Calu3 (cell line): ENCODE results near the gene GAL3ST2. TPM values are rescaled to one million over a fixed set of nuclear protein-coding genes. Genes with fewer than 3 reads are reported as not detected.

ENCODE experiments used
- BruUV-seq: library from RNA; stranded (reverse); fragments of 400-500 nt; replicated peaks from 2 replicates; lab custom pipeline; 2021; lab: Mats Ljungman, UMichigan
- CTCF ChIA-PET: fragments of 300-600 bp; sonication (Branson Sonifier 250); formaldehyde crosslinking; loops from one replicate; lab custom pipeline; 2022; ENCODE audit warnings: antibody characterized with exemption; lab: Charles Lee
- DNase-seq: peaks from one replicate; pipeline ENCODE4 v3.0.0; 2022
- H3K27ac Mint-ChIP-seq: one replicate; pipeline ENCODE4 v1.8.0; 2022; ENCODE audit warnings: mixed read lengths; ENCODE audit not compliant: unreplicated experiment
- H3K27me3 Mint-ChIP-seq: one replicate; pipeline ENCODE4 v1.8.0; 2022; ENCODE audit warnings: mixed read lengths; ENCODE audit not compliant: unreplicated experiment
- H3K36me3 Mint-ChIP-seq: one replicate; pipeline ENCODE4 v1.8.0; 2022; ENCODE audit warnings: mild to moderate bottlenecking, moderate library complexity, mixed read lengths; ENCODE audit not compliant: insufficient read depth, unreplicated experiment
- H3K4me1 Mint-ChIP-seq: one replicate; pipeline ENCODE4 v1.8.0; 2022; ENCODE audit warnings: mild to moderate bottlenecking, low read depth, mixed read lengths; ENCODE audit not compliant: unreplicated experiment
- H3K4me3 Mint-ChIP-seq: one replicate; pipeline ENCODE4 v1.8.0; 2022; ENCODE audit warnings: mild to moderate bottlenecking, low read depth, moderate library complexity, mixed read lengths; ENCODE audit not compliant: unreplicated experiment
- H3K9me3 Mint-ChIP-seq: one replicate; pipeline ENCODE4 v1.8.0; 2022; ENCODE audit warnings: low read depth, mixed read lengths; ENCODE audit not compliant: unreplicated experiment
- intact Hi-C: fragments of 100-400 bp; cut with micrococcal nuclease; formaldehyde crosslinking; loops from one replicate; pipeline ENCODE4 v1.10.0; 2022; ENCODE audit not compliant: unreplicated experiment
- total RNA-seq: library from RNA; stranded (reverse); gene quantifications from 2 replicates; pipeline ENCODE4 v1.2.3, GENCODE V29; 2022
- TF ChIP-seq, protein P1 (sequence below): fragments of 200-600 bp; IDR thresholded peaks from one replicate; pipeline ENCODE4 v1.8.0; 2022; ENCODE audit warnings: antibody characterized with exemption; ENCODE audit not compliant: unreplicated experiment

The GAL3ST2 gene
- total RNA-seq, 1 experiment from 2014 or later, result not detected

DNA sequence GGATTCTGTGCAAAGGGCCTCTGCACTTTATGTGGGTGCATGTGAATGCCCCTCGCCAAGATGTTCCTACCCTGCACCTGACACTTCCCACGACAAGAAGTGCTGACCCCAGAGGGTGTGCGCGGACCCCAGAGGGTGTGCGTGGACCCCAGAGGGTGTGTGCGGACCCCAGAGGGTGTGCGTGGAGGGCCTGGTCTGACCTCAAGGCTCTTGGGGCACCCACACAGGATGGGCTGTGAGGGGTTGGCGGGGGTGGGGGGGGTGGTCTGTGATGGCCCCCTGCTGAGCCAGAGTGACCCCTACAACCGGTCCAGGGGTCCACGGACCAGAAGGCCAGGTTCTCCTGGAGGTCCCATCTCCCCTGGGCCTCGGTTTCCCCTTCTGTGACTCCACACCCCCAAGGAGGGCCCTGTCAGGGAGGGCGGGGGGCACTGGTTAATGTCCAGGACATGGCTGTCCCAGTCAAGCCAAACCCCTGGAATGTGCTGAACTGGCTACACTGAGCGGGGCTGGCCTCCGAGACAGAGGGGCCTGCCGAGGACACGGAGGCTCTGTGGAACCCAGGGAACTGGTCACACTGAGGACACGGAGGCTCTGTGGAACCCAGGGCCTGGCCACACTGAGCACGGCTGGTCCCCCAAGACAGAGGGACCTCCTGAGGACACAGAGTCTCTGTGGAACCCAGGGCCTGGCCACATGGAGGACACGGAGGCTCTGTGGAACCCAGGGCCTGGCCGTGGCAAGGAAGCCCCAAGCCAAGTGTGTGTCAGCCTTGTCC lies 35.5 kb downstream of the GAL3ST2 start:
- Mint-ChIP-seq H3K27ac (no peak overlapping the region), H3K27me3 (peaks cover 42% of the 10 kb centered on the region), H3K4me3 (no peak overlapping the region), H3K9me3 (no peaks in the 10 kb centered on the region), H3K36me3 (no peaks in the 10 kb centered on the region), H3K4me1 (no peaks in the 10 kb centered on the region)
- CTCF ChIA-PET, result interaction anchor here (0.5 kb wide), 1 partner anchor 32 kb away, joined by 4 read pairs; no protein-coding TSS in a partner anchor
- DNase-seq, result no peak
- intact Hi-C loops, result no loop called here
- no TSS peak for BruUV-seq
- TF ChIP-seq, protein P1, sequence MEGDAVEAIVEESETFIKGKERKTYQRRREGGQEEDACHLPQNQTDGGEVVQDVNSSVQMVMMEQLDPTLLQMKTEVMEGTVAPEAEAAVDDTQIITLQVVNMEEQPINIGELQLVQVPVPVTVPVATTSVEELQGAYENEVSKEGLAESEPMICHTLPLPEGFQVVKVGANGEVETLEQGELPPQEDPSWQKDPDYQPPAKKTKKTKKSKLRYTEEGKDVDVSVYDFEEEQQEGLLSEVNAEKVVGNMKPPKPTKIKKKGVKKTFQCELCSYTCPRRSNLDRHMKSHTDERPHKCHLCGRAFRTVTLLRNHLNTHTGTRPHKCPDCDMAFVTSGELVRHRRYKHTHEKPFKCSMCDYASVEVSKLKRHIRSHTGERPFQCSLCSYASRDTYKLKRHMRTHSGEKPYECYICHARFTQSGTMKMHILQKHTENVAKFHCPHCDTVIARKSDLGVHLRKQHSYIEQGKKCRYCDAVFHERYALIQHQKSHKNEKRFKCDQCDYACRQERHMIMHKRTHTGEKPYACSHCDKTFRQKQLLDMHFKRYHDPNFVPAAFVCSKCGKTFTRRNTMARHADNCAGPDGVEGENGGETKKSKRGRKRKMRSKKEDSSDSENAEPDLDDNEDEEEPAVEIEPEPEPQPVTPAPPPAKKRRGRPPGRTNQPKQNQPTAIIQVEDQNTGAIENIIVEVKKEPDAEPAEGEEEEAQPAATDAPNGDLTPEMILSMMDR, result no peak

DNA sequence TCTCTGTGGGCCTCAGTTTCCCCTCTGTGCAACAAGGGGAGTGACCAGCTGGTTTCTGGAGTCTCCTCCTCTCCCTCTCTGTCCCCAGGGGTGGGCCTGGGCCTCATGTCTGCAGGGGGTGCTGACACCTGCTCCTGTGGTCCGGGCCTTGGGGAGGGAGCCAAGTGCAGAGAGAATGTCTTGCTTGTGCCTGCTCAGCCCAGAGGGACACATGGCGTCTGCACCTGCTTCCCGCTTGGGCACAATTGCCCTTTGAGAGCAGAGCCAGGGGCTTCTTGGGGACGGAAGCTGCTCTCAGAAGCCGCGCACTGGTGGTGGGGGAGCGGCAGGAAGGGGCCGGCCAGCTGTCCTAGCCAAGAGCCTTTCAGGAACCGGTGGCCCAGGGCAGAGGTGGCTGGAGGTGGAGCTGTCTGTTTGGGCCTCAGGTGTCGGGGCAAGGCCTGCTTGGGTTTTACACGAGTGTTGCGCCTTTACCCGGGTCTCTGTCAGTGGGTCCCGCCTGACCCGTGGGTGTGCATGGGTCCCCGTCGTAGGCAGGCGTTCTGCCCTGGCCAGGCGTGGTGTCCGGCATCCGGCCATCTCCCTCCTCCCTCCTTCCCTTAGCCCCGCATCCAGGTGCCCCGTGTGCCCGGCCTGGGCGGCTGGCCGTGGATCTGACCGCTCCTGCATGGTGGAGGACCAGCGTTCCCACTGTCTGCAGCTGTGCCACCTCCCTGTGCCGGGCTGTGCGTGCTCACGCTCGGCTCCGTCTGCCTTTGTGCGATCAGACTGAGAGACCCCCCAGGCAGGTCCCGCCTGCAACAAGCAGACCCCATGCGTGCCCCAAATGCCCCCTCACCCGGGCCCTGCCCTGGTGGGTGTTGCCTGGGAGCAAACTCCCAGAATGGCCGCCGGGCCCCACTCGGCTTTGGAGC lies 36.4 kb downstream of the GAL3ST2 start:
- DNase-seq, result no peak
- no peak overlapping the region for H3K4me3 Mint-ChIP-seq
- no peaks in the 10 kb centered on the region for H3K36me3 Mint-ChIP-seq
- peaks cover 50% of the 10 kb centered on the region for H3K27me3 Mint-ChIP-seq
- no peaks in the 10 kb centered on the region for H3K4me1 Mint-ChIP-seq
- TF ChIP-seq, protein P1, result no peak
- intact Hi-C loops, result no loop called here
- CTCF ChIA-PET, result interaction anchor here (0.5 kb wide), 1 partner anchor 33 kb away, joined by 4 read pairs; no protein-coding TSS in a partner anchor
- H3K9me3 Mint-ChIP-seq, result no peaks in the 10 kb centered on the region
- no peak overlapping the region for H3K27ac Mint-ChIP-seq
- BruUV-seq, result no TSS peak

DNA sequence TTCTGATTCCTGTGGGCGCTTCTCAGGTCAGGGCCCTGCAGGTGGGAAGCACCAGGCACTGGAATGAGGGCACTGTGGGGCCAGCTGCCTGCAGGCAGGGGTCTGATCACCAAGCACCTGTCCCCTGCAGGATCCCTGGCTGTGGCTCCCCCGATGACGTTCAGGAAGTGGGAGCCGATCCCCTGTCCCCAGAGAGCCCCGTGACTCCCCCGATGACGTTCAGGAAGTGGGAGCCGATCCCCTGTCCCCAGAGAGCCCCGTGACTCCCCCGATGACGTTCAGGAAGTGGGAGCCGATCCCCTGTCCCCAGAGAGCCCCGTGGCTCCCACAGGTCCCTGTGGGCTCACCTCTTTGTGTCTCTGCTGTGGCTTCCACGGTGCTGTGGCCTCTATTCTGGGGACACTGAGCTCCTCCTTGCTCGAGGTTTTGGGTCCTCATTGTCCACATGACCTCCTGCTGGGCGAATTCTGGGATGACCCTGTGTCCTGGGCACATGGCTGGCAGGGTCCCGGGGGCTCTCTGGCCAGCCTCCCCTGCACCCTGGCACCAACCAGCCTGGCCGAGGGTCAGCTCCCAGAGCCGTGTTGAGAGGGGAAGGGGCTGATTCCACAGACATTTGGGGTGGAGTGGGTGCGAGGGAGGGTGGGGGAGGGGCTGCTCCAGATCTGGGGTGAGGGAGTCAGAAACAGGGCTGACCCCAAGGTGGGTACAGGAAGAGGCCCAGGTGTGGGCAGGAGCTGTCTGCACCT lies 37.2 kb downstream of the GAL3ST2 start:
- CTCF ChIA-PET, result interaction anchor here (0.7 kb wide), 1 partner anchor 1052 kb away, joined by 6 read pairs; no protein-coding TSS in a partner anchor
- intact Hi-C loops, result no loop called here
- Mint-ChIP-seq H3K27ac (no peak overlapping the region), H3K36me3 (no peaks in the 10 kb centered on the region), H3K9me3 (no peaks in the 10 kb centered on the region), H3K4me3 (no peak overlapping the region), H3K4me1 (no peaks in the 10 kb centered on the region), H3K27me3 (peaks cover 48% of the 10 kb centered on the region)
- TF ChIP-seq, protein P1, result no peak
- DNase-seq, result no peak
- BruUV-seq, result no TSS peak

DNA sequence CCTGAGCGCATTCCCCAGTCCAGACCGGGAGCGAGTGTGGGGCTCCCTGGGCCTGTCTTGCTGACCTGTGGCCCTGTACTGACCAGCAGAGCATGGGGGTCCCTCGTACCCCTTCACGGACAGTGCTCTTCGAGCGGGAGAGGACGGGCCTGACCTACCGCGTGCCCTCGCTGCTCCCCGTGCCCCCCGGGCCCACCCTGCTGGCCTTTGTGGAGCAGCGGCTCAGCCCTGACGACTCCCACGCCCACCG lies 37.7 kb downstream of the GAL3ST2 start:
- TF ChIP-seq, protein P1, result no peak
- CTCF ChIA-PET, result interaction anchor here (0.7 kb wide), 1 partner anchor 1052 kb away, joined by 6 read pairs; no protein-coding TSS in a partner anchor

More for the DNA sequence above, 37.7 kb downstream of the GAL3ST2 start:
- peaks cover 43% of the 10 kb centered on the region for H3K27me3 Mint-ChIP-seq
- no peak for DNase-seq
- H3K36me3 Mint-ChIP-seq, result no peaks in the 10 kb centered on the region
- no peak overlapping the region for H3K27ac Mint-ChIP-seq
- H3K9me3 Mint-ChIP-seq, result no peaks in the 10 kb centered on the region
- no peaks in the 10 kb centered on the region for H3K4me1 Mint-ChIP-seq
- intact Hi-C loops, result no loop called here
- no TSS peak for BruUV-seq
- no peak overlapping the region for H3K4me3 Mint-ChIP-seq
